Liver (tissue), 3 donors: ENCODE measurements around the gene GRIA1.

Experiments
- CTCF ChIP-seq: fragments of 150-350 bp; IDR thresholded peaks from 2 replicates; pipeline ENCODE4 v1.5.1; 2017; ENCODE audit warnings: improper control_type of control experiment, low read depth, low read length; ENCODE audit not compliant: missing input control
- EGR1 ChIP-seq, 2 donors: IDR thresholded peaks; 2 replicates each; pipeline ENCODE4 v1.6.1; 2016 to 2018; ENCODE audit warnings: antibody characterized with exemption in 2 of 2, low read depth in 2 of 2
- FOXA1 ChIP-seq: IDR thresholded peaks from 2 replicates; pipeline ENCODE4 v1.6.1; 2016; ENCODE audit warnings: antibody characterized with exemption
- GABPA ChIP-seq, 2 donors: IDR thresholded peaks in 1 of 2; conservative IDR thresholded peaks in 1 of 2; 2 replicates each; pipeline ENCODE4 v1.6.1; 2016; ENCODE audit warnings: antibody characterized with exemption in 2 of 2, mild to moderate bottlenecking in 1 of 2, moderate library complexity in 1 of 2
- JUND ChIP-seq, 2 donors: IDR thresholded peaks; 2 replicates each; pipeline ENCODE4 v1.6.1; 2016; ENCODE audit warnings: antibody characterized with exemption in 2 of 2
- RAD21 ChIP-seq, 2 donors: IDR thresholded peaks; 2 replicates each; pipeline ENCODE4 v1.6.1; 2016; ENCODE audit warnings: antibody characterized with exemption in 2 of 2, mild to moderate bottlenecking in 2 of 2
- RXRA ChIP-seq, 2 donors: IDR thresholded peaks; 2 replicates each; pipeline ENCODE4 v1.6.1; 2017 to 2018; ENCODE audit warnings: antibody characterized with exemption in 2 of 2, mild to moderate bottlenecking in 1 of 2
- SP1 ChIP-seq: IDR thresholded peaks from 2 replicates; pipeline ENCODE4 v1.6.1; 2018; ENCODE audit warnings: antibody characterized with exemption, mild to moderate bottlenecking
- TAF1 ChIP-seq: conservative IDR thresholded peaks from 2 replicates; pipeline ENCODE4 v1.6.1; 2016; ENCODE audit warnings: antibody characterized with exemption, mild to moderate bottlenecking
- YY1 ChIP-seq: IDR thresholded peaks from 2 replicates; pipeline ENCODE4 v1.6.1; 2016; ENCODE audit warnings: antibody characterized with exemption, mild to moderate bottlenecking
- ZBTB33 ChIP-seq: IDR thresholded peaks from 2 replicates; pipeline ENCODE4 v1.6.1; 2016; ENCODE audit warnings: antibody characterized with exemption
- TF ChIP-seq, protein P1 (sequence below): IDR thresholded peaks from 2 replicates; pipeline ENCODE4 v1.6.1; 2016; ENCODE audit warnings: antibody characterized with exemption
- TF ChIP-seq, protein P2 (sequence below): IDR thresholded peaks from 2 replicates; pipeline ENCODE4 v1.6.1; 2016; ENCODE audit warnings: antibody characterized with exemption, mild to moderate bottlenecking
- donor health status: healthy.
- donor health status: healthy.

DNA sequence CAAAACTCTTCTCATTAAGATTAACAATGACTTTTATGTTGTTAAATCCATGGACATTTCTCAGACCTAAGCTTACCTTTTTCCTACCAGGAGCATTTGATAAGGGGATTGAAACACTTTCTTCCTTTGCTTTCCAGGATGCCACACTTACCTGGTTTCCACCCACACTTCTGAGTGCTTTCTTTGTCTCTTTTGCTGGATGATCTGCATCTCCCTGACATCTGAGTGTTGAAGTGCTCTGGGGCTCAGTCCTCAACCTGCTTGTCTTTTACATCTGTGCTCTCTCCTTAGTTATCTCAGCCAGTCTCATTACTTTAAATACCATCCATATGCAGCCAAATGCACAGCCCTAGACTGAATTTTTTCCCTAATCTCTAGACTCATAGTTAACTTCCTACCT is 22.9 kb upstream of the GRIA1 start:
- TF ChIP-seq CTCF (no peak), FOXA1 (no peak), EGR1 (IDR thresholded peaks at IDR 0.05; ENCODE audit: low read depth in 2 of 2) (no peak), ZBTB33 (no peak), YY1 (no peak), JUND (IDR thresholded peaks at IDR 0.05) (no peak), GABPA (IDR thresholded peaks at IDR 0.05 in 1 of 2, conservative IDR thresholded peaks at IDR 0.05 in 1 of 2) (no peak), SP1 (no peak), TAF1 (no peak), RAD21 (IDR thresholded peaks at IDR 0.05) (no peak), RXRA (IDR thresholded peaks at IDR 0.05) (no peak)
- TF ChIP-seq, protein P1, sequence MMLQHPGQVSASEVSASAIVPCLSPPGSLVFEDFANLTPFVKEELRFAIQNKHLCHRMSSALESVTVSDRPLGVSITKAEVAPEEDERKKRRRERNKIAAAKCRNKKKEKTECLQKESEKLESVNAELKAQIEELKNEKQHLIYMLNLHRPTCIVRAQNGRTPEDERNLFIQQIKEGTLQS = no peak
- TF ChIP-seq, protein P2, sequence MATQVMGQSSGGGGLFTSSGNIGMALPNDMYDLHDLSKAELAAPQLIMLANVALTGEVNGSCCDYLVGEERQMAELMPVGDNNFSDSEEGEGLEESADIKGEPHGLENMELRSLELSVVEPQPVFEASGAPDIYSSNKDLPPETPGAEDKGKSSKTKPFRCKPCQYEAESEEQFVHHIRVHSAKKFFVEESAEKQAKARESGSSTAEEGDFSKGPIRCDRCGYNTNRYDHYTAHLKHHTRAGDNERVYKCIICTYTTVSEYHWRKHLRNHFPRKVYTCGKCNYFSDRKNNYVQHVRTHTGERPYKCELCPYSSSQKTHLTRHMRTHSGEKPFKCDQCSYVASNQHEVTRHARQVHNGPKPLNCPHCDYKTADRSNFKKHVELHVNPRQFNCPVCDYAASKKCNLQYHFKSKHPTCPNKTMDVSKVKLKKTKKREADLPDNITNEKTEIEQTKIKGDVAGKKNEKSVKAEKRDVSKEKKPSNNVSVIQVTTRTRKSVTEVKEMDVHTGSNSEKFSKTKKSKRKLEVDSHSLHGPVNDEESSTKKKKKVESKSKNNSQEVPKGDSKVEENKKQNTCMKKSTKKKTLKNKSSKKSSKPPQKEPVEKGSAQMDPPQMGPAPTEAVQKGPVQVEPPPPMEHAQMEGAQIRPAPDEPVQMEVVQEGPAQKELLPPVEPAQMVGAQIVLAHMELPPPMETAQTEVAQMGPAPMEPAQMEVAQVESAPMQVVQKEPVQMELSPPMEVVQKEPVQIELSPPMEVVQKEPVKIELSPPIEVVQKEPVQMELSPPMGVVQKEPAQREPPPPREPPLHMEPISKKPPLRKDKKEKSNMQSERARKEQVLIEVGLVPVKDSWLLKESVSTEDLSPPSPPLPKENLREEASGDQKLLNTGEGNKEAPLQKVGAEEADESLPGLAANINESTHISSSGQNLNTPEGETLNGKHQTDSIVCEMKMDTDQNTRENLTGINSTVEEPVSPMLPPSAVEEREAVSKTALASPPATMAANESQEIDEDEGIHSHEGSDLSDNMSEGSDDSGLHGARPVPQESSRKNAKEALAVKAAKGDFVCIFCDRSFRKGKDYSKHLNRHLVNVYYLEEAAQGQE = no peak
